ENCODE measurements around the gene SYNE1. TPM values are rescaled to one million over a fixed set of nuclear protein-coding genes. Genes with fewer than 3 reads are reported as not detected.

Gene SYNE1
- total and polyA plus RNA-seq, 4 donors: 10.2 to 105 (median 24.5) TPM

DNA sequence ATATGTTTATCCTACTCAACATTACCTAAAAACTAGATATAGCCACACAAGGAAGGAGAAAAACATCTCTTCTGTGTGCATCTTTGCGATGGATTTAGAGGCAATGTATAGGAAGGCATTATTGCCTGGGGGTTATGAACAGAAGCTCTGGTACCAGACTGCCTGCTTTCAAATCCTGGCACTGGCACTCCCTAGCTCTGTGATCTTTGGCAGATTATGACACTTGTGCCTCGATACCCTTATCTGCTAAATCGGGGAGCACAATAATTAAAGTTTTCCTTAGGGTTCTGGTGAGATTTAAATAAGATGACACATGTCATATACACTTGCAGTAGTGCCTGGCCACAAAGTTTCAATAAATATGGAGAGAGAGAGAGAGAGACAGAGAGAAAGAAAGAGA, 53.3 kb downstream of the SYNE1 start:
- no peak overlapping the region for H3K27ac ChIP-seq (ENCODE audit: low read depth in 1 of 2, low read length in 2 of 2)
- H3K27me3 ChIP-seq (ENCODE audit: control insufficient read depth in 4 of 4, insufficient read depth in 4 of 4, low read length in 3 of 4): no peaks in the 10 kb centered on the region
- H3K36me3 ChIP-seq (ENCODE audit: control insufficient read depth in 4 of 4, insufficient read depth in 3 of 4, low read depth in 1 of 4, low read length in 3 of 4): no peaks in the 10 kb centered on the region
- TF ChIP-seq GABPA (IDR thresholded peaks at IDR 0.05 in 1 of 2, conservative IDR thresholded peaks at IDR 0.05 in 1 of 2): no peak
- no peak for TF ChIP-seq HNF4A (conservative IDR thresholded peaks at IDR 0.05)
- H3K9me3 ChIP-seq (ENCODE audit: control insufficient read depth in 4 of 4, low read length in 3 of 4): no peaks in the 10 kb centered on the region
- H3K4me3 ChIP-seq (ENCODE audit: low read depth in 1 of 3, low read length in 3 of 3): no peak overlapping the region
- no peak overlapping the region for H3K9ac ChIP-seq (ENCODE audit: low read depth in 1 of 2, low read length in 2 of 2)
- WGBS: 87% methylated on average over 3 of the region's 3 CpGs
- no peaks in the 10 kb centered on the region for H3K4me1 ChIP-seq (ENCODE audit: control insufficient read depth in 4 of 4, insufficient read depth in 4 of 4, low read length in 3 of 4)
- DNase-seq (ENCODE audit: low spot score): no peak

GRCh38 chr6:152576525-152576924, 60.6 kb downstream of the SYNE1 start:
- 60% methylated on average over 1 of the region's 1 CpG for WGBS
- H3K27me3 ChIP-seq (ENCODE audit: control insufficient read depth in 4 of 4, insufficient read depth in 4 of 4, low read length in 3 of 4): no peaks in the 10 kb centered on the region
- TF ChIP-seq RAD21 (IDR thresholded peaks at IDR 0.05): no peak
- TF ChIP-seq, protein P1, sequence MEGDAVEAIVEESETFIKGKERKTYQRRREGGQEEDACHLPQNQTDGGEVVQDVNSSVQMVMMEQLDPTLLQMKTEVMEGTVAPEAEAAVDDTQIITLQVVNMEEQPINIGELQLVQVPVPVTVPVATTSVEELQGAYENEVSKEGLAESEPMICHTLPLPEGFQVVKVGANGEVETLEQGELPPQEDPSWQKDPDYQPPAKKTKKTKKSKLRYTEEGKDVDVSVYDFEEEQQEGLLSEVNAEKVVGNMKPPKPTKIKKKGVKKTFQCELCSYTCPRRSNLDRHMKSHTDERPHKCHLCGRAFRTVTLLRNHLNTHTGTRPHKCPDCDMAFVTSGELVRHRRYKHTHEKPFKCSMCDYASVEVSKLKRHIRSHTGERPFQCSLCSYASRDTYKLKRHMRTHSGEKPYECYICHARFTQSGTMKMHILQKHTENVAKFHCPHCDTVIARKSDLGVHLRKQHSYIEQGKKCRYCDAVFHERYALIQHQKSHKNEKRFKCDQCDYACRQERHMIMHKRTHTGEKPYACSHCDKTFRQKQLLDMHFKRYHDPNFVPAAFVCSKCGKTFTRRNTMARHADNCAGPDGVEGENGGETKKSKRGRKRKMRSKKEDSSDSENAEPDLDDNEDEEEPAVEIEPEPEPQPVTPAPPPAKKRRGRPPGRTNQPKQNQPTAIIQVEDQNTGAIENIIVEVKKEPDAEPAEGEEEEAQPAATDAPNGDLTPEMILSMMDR (IDR thresholded peaks at IDR 0.05; ENCODE audit: low read depth, low read length, missing input control): no peak
- TF ChIP-seq FOXA1 (IDR thresholded peaks at IDR 0.05): no peak
- TF ChIP-seq FOXA2 (IDR thresholded peaks at IDR 0.05): no peak
- TF ChIP-seq GABPA (IDR thresholded peaks at IDR 0.05 in 1 of 2, conservative IDR thresholded peaks at IDR 0.05 in 1 of 2): no peak
- no peak for TF ChIP-seq HNF4A (conservative IDR thresholded peaks at IDR 0.05)
- no peak for TF ChIP-seq YY1 (IDR thresholded peaks at IDR 0.05)
- TF ChIP-seq TAF1 (conservative IDR thresholded peaks at IDR 0.05): no peak
- TF ChIP-seq, protein P2, sequence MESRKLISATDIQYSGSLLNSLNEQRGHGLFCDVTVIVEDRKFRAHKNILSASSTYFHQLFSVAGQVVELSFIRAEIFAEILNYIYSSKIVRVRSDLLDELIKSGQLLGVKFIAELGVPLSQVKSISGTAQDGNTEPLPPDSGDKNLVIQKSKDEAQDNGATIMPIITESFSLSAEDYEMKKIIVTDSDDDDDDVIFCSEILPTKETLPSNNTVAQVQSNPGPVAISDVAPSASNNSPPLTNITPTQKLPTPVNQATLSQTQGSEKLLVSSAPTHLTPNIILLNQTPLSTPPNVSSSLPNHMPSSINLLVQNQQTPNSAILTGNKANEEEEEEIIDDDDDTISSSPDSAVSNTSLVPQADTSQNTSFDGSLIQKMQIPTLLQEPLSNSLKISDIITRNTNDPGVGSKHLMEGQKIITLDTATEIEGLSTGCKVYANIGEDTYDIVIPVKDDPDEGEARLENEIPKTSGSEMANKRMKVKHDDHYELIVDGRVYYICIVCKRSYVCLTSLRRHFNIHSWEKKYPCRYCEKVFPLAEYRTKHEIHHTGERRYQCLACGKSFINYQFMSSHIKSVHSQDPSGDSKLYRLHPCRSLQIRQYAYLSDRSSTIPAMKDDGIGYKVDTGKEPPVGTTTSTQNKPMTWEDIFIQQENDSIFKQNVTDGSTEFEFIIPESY (IDR thresholded peaks at IDR 0.05): no peak
- no peak for TF ChIP-seq HNF4G (IDR thresholded peaks at IDR 0.05)
- no peak for TF ChIP-seq NR2F2 (IDR thresholded peaks at IDR 0.05)
- TF ChIP-seq, protein P3, sequence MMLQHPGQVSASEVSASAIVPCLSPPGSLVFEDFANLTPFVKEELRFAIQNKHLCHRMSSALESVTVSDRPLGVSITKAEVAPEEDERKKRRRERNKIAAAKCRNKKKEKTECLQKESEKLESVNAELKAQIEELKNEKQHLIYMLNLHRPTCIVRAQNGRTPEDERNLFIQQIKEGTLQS (IDR thresholded peaks at IDR 0.05): no peak

DNA sequence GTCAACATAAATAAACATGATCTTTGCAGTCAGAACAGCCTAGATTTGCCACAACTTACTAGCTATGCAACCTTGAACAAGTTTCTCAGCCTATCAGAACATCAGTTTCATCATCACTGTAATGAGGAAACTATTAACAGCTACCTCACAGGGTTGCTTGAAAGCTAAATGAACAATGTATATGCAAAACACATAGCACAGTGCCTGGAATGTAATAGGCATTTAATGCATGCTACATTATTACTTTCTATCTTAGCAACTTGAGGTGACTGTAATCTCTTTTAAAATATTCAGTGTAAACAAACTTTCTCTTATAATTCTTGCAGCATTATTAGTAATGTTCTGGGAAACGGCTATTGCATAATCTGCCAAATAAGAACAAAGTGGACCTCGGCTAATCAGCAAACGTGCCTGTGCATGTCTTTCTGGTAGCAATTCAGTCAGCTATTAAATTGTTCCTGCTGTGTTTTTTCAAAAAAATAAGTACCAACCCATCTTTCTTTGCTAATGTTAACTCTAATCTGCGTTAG, 61.5 kb downstream of the SYNE1 start:
- no peak overlapping the region for H3K4me3 ChIP-seq (ENCODE audit: low read depth in 1 of 3, low read length in 3 of 3)
- no peak overlapping the region for H3K9ac ChIP-seq (ENCODE audit: low read depth in 1 of 2, low read length in 2 of 2)
- 15% methylated on average over 4 of the region's 4 CpGs for WGBS
- H3K4me1 ChIP-seq (ENCODE audit: control insufficient read depth in 4 of 4, insufficient read depth in 4 of 4, low read length in 3 of 4): peaks cover 0 to 6% (median 0%) of the 10 kb centered on the region in 4 donors
- H3K36me3 ChIP-seq (ENCODE audit: control insufficient read depth in 4 of 4, insufficient read depth in 3 of 4, low read depth in 1 of 4, low read length in 3 of 4): no peaks in the 10 kb centered on the region
- no peaks in the 10 kb centered on the region for H3K9me3 ChIP-seq (ENCODE audit: control insufficient read depth in 4 of 4, low read length in 3 of 4)
- no peak for TF ChIP-seq RXRA (IDR thresholded peaks at IDR 0.05)
- TF ChIP-seq YY1 (IDR thresholded peaks at IDR 0.05): no peak
- TF ChIP-seq, protein P1 (IDR thresholded peaks at IDR 0.05; ENCODE audit: low read depth, low read length, missing input control): no peak
- TF ChIP-seq NR2F2 (IDR thresholded peaks at IDR 0.05): no peak
- peak; percentile 22 for TF ChIP-seq SP1 (IDR thresholded peaks at IDR 0.05)
- TF ChIP-seq FOXA1 (IDR thresholded peaks at IDR 0.05): no peak
- peak in 1 of 2 donors; percentile 14 for TF ChIP-seq HNF4A (conservative IDR thresholded peaks at IDR 0.05)
- TF ChIP-seq RAD21 (IDR thresholded peaks at IDR 0.05): no peak
- no peak for TF ChIP-seq TAF1 (conservative IDR thresholded peaks at IDR 0.05)
- TF ChIP-seq JUND (IDR thresholded peaks at IDR 0.05): peak in 1 of 2 donors; percentile 17
- TF ChIP-seq, protein P2 (IDR thresholded peaks at IDR 0.05): no peak
- no peak for TF ChIP-seq FOXA2 (IDR thresholded peaks at IDR 0.05)
- DNase-seq (ENCODE audit: low spot score): no peak
- no peak overlapping the region for H3K27ac ChIP-seq (ENCODE audit: low read depth in 1 of 2, low read length in 2 of 2)
- H3K27me3 ChIP-seq (ENCODE audit: control insufficient read depth in 4 of 4, insufficient read depth in 4 of 4, low read length in 3 of 4): no peaks in the 10 kb centered on the region

More at GRCh38 chr6:152576525-152576924, 60.6 kb downstream of the SYNE1 start:
- no peak overlapping the region for H3K9ac ChIP-seq (ENCODE audit: low read depth in 1 of 2, low read length in 2 of 2)
- no peak overlapping the region for H3K4me3 ChIP-seq (ENCODE audit: low read depth in 1 of 3, low read length in 3 of 3)
- no peak for DNase-seq (ENCODE audit: low spot score)
- H3K4me1 ChIP-seq (ENCODE audit: control insufficient read depth in 4 of 4, insufficient read depth in 4 of 4, low read length in 3 of 4): peaks cover 0 to 6% (median 0%) of the 10 kb centered on the region in 4 donors
- H3K9me3 ChIP-seq (ENCODE audit: control insufficient read depth in 4 of 4, low read length in 3 of 4): no peaks in the 10 kb centered on the region
- H3K36me3 ChIP-seq (ENCODE audit: control insufficient read depth in 4 of 4, insufficient read depth in 3 of 4, low read depth in 1 of 4, low read length in 3 of 4): no peaks in the 10 kb centered on the region
- H3K27ac ChIP-seq (ENCODE audit: low read depth in 1 of 2, low read length in 2 of 2): no peak overlapping the region
